Measurements from ENCODE around the gene C1orf21.

GRCh38 chr1:184644771-184645170 lies 257.9 kb downstream of the C1orf21 start:
- TF ChIP-seq, protein P1, sequence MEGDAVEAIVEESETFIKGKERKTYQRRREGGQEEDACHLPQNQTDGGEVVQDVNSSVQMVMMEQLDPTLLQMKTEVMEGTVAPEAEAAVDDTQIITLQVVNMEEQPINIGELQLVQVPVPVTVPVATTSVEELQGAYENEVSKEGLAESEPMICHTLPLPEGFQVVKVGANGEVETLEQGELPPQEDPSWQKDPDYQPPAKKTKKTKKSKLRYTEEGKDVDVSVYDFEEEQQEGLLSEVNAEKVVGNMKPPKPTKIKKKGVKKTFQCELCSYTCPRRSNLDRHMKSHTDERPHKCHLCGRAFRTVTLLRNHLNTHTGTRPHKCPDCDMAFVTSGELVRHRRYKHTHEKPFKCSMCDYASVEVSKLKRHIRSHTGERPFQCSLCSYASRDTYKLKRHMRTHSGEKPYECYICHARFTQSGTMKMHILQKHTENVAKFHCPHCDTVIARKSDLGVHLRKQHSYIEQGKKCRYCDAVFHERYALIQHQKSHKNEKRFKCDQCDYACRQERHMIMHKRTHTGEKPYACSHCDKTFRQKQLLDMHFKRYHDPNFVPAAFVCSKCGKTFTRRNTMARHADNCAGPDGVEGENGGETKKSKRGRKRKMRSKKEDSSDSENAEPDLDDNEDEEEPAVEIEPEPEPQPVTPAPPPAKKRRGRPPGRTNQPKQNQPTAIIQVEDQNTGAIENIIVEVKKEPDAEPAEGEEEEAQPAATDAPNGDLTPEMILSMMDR (IDR thresholded peaks at IDR 0.05): no peak
- no peak for TF ChIP-seq POLR2A (IDR thresholded peaks at IDR 0.05)
